TTC549 (cell line): ENCODE data around the gene GYPC.

Experiments used
- FAIRE-seq: peaks from 2 replicates; lab custom pipeline; 2012; peaks lifted over from hg19 to GRCh38; lab: Jason Lieb, UNC

The GYPC gene

GRCh38 chr2:126650994-126651393, 5.0 kb upstream of the GYPC start:
- no peak for FAIRE-seq

DNA sequence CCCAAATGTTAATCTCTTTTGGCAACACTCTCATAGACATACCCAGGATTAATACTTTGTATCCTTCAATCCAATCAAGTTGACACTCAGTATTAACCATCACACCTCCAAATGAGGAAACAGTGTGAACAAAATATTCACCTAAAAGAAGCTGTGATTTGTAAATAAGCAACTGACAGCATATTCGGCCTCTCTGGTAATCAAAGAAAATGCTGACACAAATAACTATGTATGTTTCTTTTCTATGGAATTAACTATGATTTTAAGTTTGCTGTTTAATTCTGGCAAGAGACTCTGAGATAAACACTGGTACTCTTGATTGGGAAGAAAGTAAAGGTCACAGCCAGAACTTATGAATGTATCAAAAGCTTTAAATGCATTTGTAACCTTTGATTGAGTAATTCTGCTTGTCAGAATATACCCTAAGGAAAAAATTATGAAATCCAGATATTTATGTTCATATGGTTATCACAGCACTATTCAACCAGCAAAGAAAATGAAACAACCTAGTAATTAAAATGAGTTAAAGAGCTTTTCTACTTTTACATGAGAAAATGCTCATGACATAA, 3.6 kb upstream of the GYPC start:
- FAIRE-seq: no peak

GRCh38 chr2:126653109-126653508, 2.8 kb upstream of the GYPC start:
- no peak for FAIRE-seq

- FAIRE-seq: no peak
These were observed 2.2 kb upstream of the GYPC start for GRCh38 chr2:126653761-126654160.

DNA sequence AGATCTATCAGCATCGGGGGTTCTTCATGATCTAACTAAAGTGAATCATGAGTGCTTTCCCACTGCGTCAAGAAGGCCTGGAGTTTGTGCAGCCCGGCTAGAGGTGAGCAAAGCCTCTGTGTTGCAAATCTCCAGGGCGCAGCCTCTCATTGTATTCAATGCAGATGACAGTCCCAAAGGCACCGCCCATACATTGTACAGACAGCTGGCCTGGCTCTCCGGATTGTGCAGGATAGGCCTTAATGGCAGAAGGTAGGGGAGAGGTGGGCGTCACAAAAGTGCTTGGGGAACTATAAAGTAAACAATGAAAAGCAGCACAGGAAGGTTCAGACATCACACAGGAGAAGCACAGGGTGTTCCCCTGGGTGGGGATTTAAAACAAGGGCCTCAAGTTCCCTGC, 907 bp upstream of the GYPC start:
- no peak for FAIRE-seq

- FAIRE-seq: no peak
These were observed 631 bp downstream of the GYPC start for GRCh38 chr2:126656431-126657147.

DNA sequence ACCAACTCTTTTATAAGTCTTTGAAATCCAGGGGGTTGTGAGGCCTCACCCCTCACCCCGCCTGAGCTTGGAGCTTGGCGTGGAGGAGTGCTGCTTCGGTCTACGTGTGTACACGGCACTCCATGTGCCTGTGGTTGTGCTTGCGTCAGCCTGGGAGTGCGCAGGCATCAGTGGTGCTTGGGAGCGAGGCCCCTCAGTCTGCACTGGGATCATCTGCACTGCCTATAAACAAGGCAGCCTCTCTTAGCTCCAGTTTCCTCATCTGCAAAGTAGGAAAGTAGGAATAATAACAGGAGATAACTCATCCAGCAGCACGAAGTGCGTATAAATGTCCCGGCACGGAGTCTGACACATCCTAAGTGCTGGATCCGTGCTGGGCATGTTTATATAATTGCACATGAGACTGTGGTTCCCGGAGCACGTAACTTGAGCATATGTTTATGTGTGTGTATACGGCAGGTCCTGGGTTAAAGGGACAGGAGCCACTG, 1.2 kb downstream of the GYPC start:
- no peak for FAIRE-seq

- FAIRE-seq: no peak
These were observed 1.8 kb downstream of the GYPC start for GRCh38 chr2:126657636-126658318.

DNA sequence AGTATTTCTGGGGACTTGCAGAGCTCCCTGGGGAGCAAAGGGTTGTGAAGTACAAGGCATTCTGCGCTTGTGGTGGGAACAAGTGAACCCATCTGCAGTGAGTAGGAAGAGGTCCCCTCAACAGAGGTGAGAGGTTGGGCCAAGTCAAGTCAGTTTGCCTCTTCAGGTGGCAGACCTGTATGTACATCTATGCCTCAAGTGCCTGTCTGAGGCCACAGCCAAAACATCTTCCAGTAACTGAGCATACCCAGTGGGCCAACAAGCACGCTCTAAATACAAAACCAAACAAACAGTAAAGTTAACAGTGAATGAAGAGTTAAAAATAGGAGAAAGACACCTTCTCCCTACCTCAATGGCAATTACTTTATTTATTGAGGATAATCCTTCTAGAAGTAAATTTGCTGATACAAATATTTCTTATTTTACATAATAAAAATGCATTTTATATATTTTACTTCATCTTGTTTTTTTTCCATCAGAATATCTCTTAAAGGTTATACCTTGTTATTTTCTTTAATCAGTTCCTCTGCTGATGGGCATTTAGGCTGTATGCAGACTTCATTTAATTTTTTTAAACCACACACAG, 2.5 kb downstream of the GYPC start:
- no peak for FAIRE-seq

DNA sequence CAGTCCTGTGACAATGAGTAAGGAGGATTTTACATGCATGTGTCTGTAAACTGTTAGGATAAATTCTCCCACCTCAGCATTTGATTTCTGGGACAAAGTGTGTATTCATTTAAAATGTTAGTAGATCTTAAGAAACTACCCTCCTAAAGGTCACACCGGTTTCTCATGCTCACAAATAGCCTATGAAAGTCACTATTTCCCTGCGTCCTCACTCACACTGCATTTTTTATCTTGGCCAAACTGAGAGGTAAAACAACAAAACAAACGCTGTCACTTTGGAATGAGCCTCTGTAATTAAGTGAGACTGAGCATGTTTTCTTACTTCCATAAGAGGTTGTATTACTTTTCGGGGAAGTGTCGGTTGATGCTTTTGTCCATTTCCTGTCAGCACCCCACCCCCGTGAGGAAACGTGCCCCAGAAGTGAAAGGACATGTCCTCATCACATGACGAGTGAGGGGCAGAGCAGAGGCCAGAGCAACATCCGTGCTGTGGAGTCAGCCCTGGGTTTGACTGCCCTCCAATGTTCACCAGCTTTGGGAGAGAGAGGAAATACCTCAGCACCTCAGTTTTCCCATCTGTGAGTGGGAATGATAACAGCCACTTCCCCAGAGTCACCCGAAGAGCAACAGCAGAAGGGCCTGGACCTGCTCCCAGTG, 3.1 kb downstream of the GYPC start:
- FAIRE-seq: no peak

DNA sequence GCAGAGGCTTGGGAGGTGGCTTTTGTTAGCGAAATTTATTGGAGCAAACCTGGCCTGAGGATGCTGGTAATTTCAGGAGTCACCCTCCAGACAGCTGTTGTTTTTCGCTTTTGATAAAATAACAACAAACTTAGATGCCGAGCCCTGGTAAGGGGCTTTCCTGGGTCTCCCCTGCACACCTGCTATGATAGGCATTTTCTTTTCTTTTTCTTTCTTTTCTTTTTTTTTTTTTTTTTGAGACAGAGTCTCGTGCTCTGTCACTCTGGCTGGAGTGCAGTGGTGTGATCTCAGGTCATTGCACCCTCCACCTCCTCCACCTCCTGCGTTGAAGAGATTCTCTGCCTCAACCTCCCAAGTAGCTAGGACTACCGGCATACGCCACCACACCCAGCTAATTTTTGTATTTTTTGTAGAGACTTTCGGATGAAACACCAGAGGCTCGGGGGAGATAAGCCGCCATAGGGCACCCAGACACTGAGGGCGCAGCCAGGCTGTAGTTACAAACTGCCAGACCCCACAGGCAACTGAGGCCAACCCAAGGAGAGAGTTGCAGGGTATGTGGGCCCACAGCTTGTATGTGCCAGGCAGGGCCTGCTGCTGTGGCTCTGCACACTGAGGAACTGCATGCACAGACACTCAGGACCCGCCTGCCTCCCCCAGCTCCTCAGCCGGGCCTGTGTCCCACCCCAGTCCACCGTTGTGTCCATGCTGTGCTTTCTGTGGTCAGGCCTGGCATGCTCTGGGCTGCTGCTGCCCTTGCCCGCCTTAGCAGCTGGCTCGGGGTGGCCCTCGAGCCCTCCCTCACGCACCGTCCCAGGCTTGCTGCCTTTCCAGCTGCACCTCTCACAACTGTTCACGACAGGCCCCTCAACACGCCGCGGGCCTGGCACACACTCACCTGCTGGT, 3.9 kb downstream of the GYPC start:
- FAIRE-seq: no peak

GRCh38 chr2:126660971-126661370, 5.0 kb downstream of the GYPC start:
- FAIRE-seq: no peak

- no peak for FAIRE-seq
These were observed 5.9 kb downstream of the GYPC start for GRCh38 chr2:126661702-126662500.

DNA sequence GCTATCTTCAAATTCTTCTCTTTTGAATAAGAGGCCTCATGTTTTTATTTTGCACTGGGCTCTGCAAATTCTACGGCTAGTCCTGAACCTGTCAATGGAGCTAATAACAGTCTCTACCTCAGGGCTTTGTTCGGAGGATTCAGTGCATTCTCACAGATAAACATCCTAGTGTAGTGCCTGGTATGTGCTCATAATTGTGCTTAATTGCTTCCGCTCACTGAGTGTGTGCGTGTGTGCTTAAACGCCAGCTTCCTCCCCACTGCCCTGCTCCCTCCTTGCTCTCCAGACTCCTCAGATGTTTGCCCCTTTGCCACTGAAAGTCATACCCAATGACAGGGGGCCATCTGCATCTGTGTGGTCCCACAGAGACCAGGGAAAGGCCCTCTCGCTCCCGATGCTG, 6.7 kb downstream of the GYPC start:
- no peak for FAIRE-seq

GRCh38 chr2:126663184-126663963, 7.4 kb downstream of the GYPC start:
- FAIRE-seq: no peak

- no peak for FAIRE-seq
These were observed 8.3 kb downstream of the GYPC start for GRCh38 chr2:126664234-126664633.

GRCh38 chr2:126664639-126665038, 8.7 kb downstream of the GYPC start:
- FAIRE-seq: no peak

DNA sequence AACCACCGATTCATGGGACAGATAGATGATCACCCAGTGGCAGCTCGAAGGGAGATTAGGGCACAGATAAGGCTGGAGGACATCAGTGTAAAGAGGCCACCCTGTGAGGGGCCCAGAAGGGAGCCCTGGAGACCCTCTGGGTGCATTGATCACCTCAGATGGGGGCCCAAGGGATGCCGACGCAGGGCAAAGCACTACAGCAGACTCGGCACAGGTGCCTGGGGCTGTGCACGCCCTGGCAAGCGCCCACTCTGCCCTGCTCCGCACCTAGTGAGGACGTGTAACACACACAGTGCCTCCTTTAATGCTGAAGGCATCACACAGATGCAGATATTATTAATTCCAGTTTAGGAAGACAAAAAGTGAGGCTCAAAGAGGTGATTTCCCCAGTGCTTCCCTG, 9.5 kb downstream of the GYPC start:
- no peak for FAIRE-seq

GRCh38 chr2:126668254-126668653, 12.3 kb downstream of the GYPC start:
- no peak for FAIRE-seq

GRCh38 chr2:126669772-126670171, 13.8 kb downstream of the GYPC start:
- FAIRE-seq: no peak
